K562 (cell line): ENCODE measurements around the gene MAP1S. TPM values are rescaled to one million over a fixed set of nuclear protein-coding genes. Genes with fewer than 3 reads are reported as not detected.
A peak's percentile ranks its signal among the peaks of the same experiment; 100 is the strongest.

Experiments
- BMI1 ChIP-seq: fragments of 150-350 bp; IDR thresholded peaks from 2 replicates; pipeline ENCODE4 v1.6.1; 2014; ENCODE audit warnings: low read length
- CTBP1 ChIP-seq: fragments of 450-650 bp; IDR thresholded peaks from 2 replicates; pipeline ENCODE4 v1.6.1; 2016; ENCODE audit warnings: borderline replicate concordance
- DDX20 ChIP-seq: fragments of 450-650 bp; IDR thresholded peaks from 2 replicates; pipeline ENCODE4 v1.6.1; 2016; ENCODE audit warnings: missing genetic modification characterization, low read depth, mild to moderate bottlenecking, missing compliant biosample characterization, moderate library complexity
- E2F8 ChIP-seq: fragments of 450-650 bp; IDR thresholded peaks from 2 replicates; pipeline ENCODE4 v1.7.1; 2018; ENCODE audit warnings: mild to moderate bottlenecking, low read depth; ENCODE audit not compliant: partially characterized antibody
- GATA2 ChIP-seq: sonication (generic); formaldehyde crosslinking; IDR thresholded peaks from 2 replicates; pipeline ENCODE4 v1.4.0; 2020; ENCODE audit warnings: mild to moderate bottlenecking, missing genetic modification reagents
- KDM1A ChIP-seq, 2 experiments: fragments of 450-650 bp; IDR thresholded peaks; 2 replicates each; pipeline ENCODE4 v1.6.1; 2016; ENCODE audit warnings: mild to moderate bottlenecking in 2 of 2
- L3MBTL2 ChIP-seq: fragments of 450-650 bp; IDR thresholded peaks from 2 replicates; pipeline ENCODE4 v1.6.1; 2016; ENCODE audit warnings: mild to moderate bottlenecking, moderate library complexity
- LEF1 ChIP-seq: fragments of 450-650 bp; IDR thresholded peaks from 2 replicates; pipeline ENCODE4 v1.6.1; 2016; ENCODE audit warnings: mild to moderate bottlenecking
- MIER1 ChIP-seq: fragments of 450-650 bp; IDR thresholded peaks from 2 replicates; pipeline ENCODE4 v1.6.1; 2016; ENCODE audit warnings: antibody characterized with exemption, mild to moderate bottlenecking, low read depth
- NFE2L1 ChIP-seq: fragments of 450-650 bp; IDR thresholded peaks from 2 replicates; pipeline ENCODE4 v1.6.1; 2016; ENCODE audit warnings: missing genetic modification characterization, low read depth, mild to moderate bottlenecking, missing compliant biosample characterization, moderate library complexity, borderline replicate concordance
- NKRF ChIP-seq: fragments of 450-650 bp; IDR thresholded peaks from 2 replicates; pipeline ENCODE4 v1.6.1; 2016; ENCODE audit warnings: borderline replicate concordance
- PHF20 ChIP-seq: fragments of 450-650 bp; IDR thresholded peaks from 2 replicates; pipeline ENCODE4 v1.6.1; 2018; ENCODE audit not compliant: partially characterized antibody
- PHF21A ChIP-seq: fragments of 450-650 bp; IDR thresholded peaks from 2 replicates; pipeline ENCODE4 v1.6.1; 2017; ENCODE audit warnings: low read depth, borderline replicate concordance
- PKNOX1 ChIP-seq: fragments of 450-650 bp; IDR thresholded peaks from 2 replicates; pipeline ENCODE4 v1.6.1; 2016
- POLR2H ChIP-seq: IDR thresholded peaks from 2 replicates; pipeline ENCODE4 v1.6.1; 2016; ENCODE audit warnings: missing genetic modification characterization, low read depth, mild to moderate bottlenecking, control low read depth, missing compliant biosample characterization, moderate library complexity
- PTTG1 ChIP-seq: fragments of 450-650 bp; IDR thresholded peaks from 2 replicates; pipeline ENCODE4 v1.6.1; 2016; ENCODE audit warnings: low read depth, mild to moderate bottlenecking, missing genetic modification characterization, missing compliant biosample characterization
- PURB ChIP-seq: sonication (generic); formaldehyde crosslinking; IDR thresholded peaks from 2 replicates; pipeline ENCODE4 v1.9.0; 2021; ENCODE audit warnings: low read depth, mild to moderate bottlenecking, missing genetic modification reagents
- RCOR1 ChIP-seq, 2 experiments: IDR thresholded peaks; 2 replicates each; pipeline ENCODE4 v1.6.1; 2012; ENCODE audit warnings: low read depth in 2 of 2, low read length in 2 of 2, borderline replicate concordance in 1 of 2, improper control_type of control experiment in 1 of 2
- WHSC1 ChIP-seq: IDR thresholded peaks from one replicate; pipeline ENCODE4 v1.6.1; 2012; ENCODE audit warnings: low read length, control low read depth, inconsistent platforms
- ZBTB26 ChIP-seq: fragments of 450-650 bp; formaldehyde crosslinking; IDR thresholded peaks from 2 replicates; pipeline ENCODE4 v1.4.0; 2022; ENCODE audit warnings: missing genetic modification characterization
- ZNF212 ChIP-seq: fragments of 450-650 bp; formaldehyde crosslinking; IDR thresholded peaks from 2 replicates; pipeline ENCODE4 v1.4.0; 2020; ENCODE audit warnings: mild to moderate bottlenecking
- ZNF239 ChIP-seq: fragments of 250-450 bp; sonication (Bioruptor Pico); IDR thresholded peaks from 2 replicates; pipeline ENCODE4 v1.4.0; 2020; ENCODE audit warnings: mild to moderate bottlenecking
- polyA plus RNA-seq, 8 experiments: library from polyadenylated mRNA; depleted of rRNA in 4 of 8; stranded (reverse) in 5 of 8; unstranded in 3 of 8; fragments of >200 nt; fragmentation: Nextera tagmentation in 2 of 8; fragmentation: Illumina TruSeq in 1 of 8; extraction: Ambion mirVana in 2 of 8; extraction: Trizol in 1 of 8; gene quantifications; 2 replicates each; pipeline versions ENCODE4 v1.2.1 to v1.2.3, GENCODE V29; 2011 to 2014; ENCODE audit warnings: inconsistent platforms in 1 of 8, missing spikeins in 1 of 8
- total RNA-seq, 7 experiments: library from RNA; depleted of rRNA in 6 of 7; stranded (reverse); fragments of >200 nt in 6 of 7; fragmentation: Illumina TruSeq in 2 of 7; extraction: Trizol in 2 of 7; gene quantifications; 2 replicates each; pipeline versions ENCODE4 v1.2.1 to v1.2.3, GENCODE V29; 2011 to 2021; ENCODE audit warnings: low replicate concordance in 1 of 7

The MAP1S gene
- total and polyA plus RNA-seq, 9 of the 15 experiments (the other 6 are each of a cell fraction or from before 2014, with no cell fraction given), result 2.0 to 81.0 (median 9.5) TPM

GRCh38 chr19:17747205-17748098, 28.2 kb downstream of the MAP1S start (continued):
- TF ChIP-seq KDM1A (IDR thresholded peaks at IDR 0.05) (peak; percentile 99), WHSC1 (no peak), NKRF (no peak), PURB (CRISPR knock-in tag) (no peak), CTBP1 (0 out of 2 replicates have a peak, but pooled peaks have one; percentile 9), ZBTB26 (CRISPR knock-in tag) (no peak), ZNF212 (CRISPR knock-in tag) (no peak), GATA2 (CRISPR knock-in tag) (no peak), BMI1 (no peak), L3MBTL2 (no peak), DDX20 (tag) (no peak), ZNF239 (CRISPR knock-in tag) (no peak), NFE2L1 (tag) (no peak), POLR2H (tag) (no peak), MIER1 (peak; percentile 21; the same call in 1 of the 2 replicates), RCOR1 (IDR thresholded peaks at IDR 0.05; ENCODE audit: borderline replicate concordance in 1 of 2, low read depth in 2 of 2, low read length in 2 of 2) (peak; percentile 79 to 98), PKNOX1 (peak; percentile 97), E2F8 (peak; percentile 43), PHF20 (peak; percentile 69), PHF21A (no peak), LEF1 (no peak), PTTG1 (no peak)
